Kidney tubule cell (primary cell): ENCODE results near the gene ANKRD18A.
A peak's percentile ranks its signal among the peaks of the same experiment; 100 is the strongest.

Experiments
- DNase-seq: peaks from one replicate; pipeline ENCODE4 v3.0.0-alpha.2; 2018; ENCODE audit warnings: low spot score

ANKRD18A gene

DNA sequence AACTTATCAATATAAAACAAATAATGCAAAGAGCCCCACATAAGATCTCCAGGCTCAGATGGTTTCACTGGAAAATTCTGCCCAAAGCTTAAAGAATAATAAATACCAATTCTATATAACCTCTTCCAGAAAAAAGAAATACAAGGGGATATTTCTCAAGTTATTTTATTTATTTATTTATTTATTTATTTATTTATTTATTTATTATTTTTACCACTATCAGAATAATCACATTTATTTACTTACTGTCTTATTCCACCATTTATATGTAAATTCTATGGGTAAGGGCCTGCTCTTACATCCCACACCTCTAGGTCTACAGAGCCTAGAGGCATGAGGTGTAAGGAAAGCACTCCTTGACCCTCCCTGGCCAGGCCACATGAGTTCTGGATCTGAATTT lies 91.1 kb downstream of the ANKRD18A start:
- no peak for DNase-seq

DNA sequence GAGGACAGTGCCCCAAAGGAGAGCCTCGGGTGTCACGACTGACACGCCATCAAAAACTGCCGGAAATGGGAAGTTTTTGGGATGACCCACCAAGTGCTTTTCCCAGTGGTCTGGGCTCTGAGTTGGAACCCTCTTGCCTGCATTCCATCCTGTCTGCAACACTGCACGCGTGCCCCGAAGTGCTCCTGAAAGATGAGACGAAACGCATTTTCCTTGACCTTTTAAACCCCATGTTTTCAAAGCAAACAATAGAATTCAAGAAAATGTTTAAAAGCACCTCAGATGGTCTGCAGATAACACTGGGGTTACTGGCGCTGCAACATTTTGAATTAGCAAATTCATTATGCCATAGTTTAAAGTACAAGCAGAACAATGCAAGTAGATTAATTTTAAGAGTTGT lies 92.9 kb downstream of the ANKRD18A start:
- no peak for DNase-seq

DNA sequence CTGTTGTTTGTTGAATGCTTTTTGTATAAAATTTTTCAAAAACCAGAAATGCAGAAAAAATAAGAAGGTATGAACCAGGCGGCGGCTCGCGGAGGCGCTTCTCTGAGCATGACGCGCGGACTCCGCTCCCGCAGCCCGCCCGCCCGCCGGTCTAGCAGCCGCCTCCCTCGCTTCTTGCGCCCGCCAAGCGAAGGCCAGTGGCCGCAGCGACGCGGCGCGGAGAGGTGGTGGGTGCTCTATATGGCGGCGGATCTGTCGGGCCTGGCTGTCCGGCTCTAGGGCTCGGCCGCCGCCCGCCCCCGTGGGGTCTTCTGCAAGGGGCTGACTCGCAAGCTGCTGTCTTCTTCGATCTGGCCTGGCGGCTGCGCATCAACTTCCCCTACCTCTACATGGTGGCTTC lies 93.8 kb downstream of the ANKRD18A start:
- no peak for DNase-seq

DNA sequence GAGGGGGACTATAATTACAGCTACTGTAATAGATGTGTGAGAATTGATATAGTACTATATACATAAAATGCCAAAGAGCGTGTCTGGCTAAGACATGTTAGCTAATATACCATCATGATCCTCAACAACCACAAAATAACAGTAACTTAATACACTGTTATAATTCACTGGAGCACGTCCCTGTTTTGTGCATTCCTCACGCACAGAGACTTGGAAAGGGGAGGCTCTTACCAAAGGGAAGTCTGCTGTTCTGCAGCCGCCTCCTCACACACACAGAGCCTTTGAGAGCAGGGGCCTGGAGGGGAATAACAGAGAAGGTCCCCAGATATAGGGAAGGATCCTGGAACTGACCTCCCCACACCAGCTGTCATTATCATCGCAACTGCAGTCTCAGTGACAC lies 97.3 kb downstream of the ANKRD18A start:
- DNase-seq: peak; percentile 22

DNA sequence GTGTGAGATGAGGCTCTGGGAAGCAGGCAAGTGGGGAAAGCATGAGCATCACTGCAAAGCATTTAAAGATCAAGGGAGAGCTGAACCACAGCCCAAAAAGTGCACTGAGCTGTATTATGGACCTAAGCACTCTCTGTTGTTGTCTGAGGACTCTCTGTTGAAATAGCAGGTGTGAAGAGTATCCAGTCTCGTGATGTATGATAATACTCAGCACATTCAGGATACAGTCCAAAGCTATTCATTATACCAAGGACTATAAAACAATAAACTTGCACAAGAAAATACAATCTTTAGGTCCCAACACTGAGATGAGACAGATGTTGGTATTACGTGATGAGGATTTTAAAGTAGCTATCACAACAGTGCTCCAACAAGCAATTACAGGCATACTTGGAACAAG lies 98.6 kb downstream of the ANKRD18A start:
- DNase-seq: no peak
